Neural progenitor cell (in vitro differentiated cells): Measurements from ENCODE around the gene CLIC4. TPM values are rescaled to one million over a fixed set of nuclear protein-coding genes. Genes with fewer than 3 reads are reported as not detected.
"Not testable (repeated sequence)": the region's sequence is repeated elsewhere in the genome, so short reads cannot be mapped to it uniquely, and the experiment has no call there.

Source experiments
- DNase-seq: peaks from one replicate; pipeline ENCODE4 v3.0.0-alpha.2; 2016; ENCODE audit warnings: low spot score
- H2AFZ ChIP-seq: fragments of 200-600 bp; sonication (generic); replicated peaks from 2 replicates; pipeline ENCODE4 v1.6.1; 2016; ENCODE audit warnings: antibody characterized with exemption
- H3F3A ChIP-seq: fragments of 200-600 bp; sonication (generic); 2 replicates; pipeline ENCODE4 v1.6.1; 2016; ENCODE audit warnings: antibody characterized with exemption, low read depth
- H3K27ac ChIP-seq: fragments of 200-600 bp; sonication (generic); 2 replicates; pipeline ENCODE4 v1.5.1; 2016; ENCODE audit warnings: mild to moderate bottlenecking
- H3K27me3 ChIP-seq: fragments of 200-600 bp; sonication (generic); 2 replicates; pipeline ENCODE4 v1.6.1; 2016; ENCODE audit warnings: mild to moderate bottlenecking, moderate library complexity
- H3K36me3 ChIP-seq: fragments of 200-600 bp; sonication (generic); 2 replicates; pipeline ENCODE4 v1.5.1; 2016
- H3K4me1 ChIP-seq: fragments of 200-600 bp; sonication (generic); 2 replicates; pipeline ENCODE4 v1.6.1; 2016; ENCODE audit warnings: mixed run types
- H3K4me2 ChIP-seq: fragments of 200-600 bp; sonication (generic); 2 replicates; pipeline ENCODE4 v1.6.1; 2016
- H3K4me3 ChIP-seq: fragments of 200-600 bp; sonication (generic); 2 replicates; pipeline ENCODE4 v1.5.1; 2016
- H3K79me2 ChIP-seq: fragments of 200-600 bp; sonication (generic); 2 replicates; pipeline ENCODE4 v1.6.1; 2016; ENCODE audit warnings: low read depth
- H3K9ac ChIP-seq: fragments of 200-600 bp; sonication (generic); 2 replicates; pipeline ENCODE4 v1.6.1; 2016
- H3K9me3 ChIP-seq: fragments of 200-600 bp; sonication (generic); 2 replicates; pipeline ENCODE4 v1.5.1; 2016; ENCODE audit warnings: low read depth
- H4K20me1 ChIP-seq: fragments of 200-600 bp; sonication (generic); 2 replicates; pipeline ENCODE4 v1.6.1; 2016; ENCODE audit warnings: low read depth
- H3K27ac Mint-ChIP-seq: 3 replicates; pipeline ENCODE4 v1.8.0; 2021; ENCODE audit warnings: mixed read lengths
- H3K27me3 Mint-ChIP-seq: 2 replicates; pipeline ENCODE4 v1.8.0; 2022; ENCODE audit warnings: low read depth, mild to moderate bottlenecking, inconsistent platforms, moderate library complexity, mixed read lengths; ENCODE audit not compliant: insufficient read depth
- H3K36me3 Mint-ChIP-seq: 3 replicates; pipeline ENCODE4 v1.8.0; 2021; ENCODE audit warnings: mixed read lengths
- H3K4me1 Mint-ChIP-seq: 3 replicates; pipeline ENCODE4 v1.8.0; 2021; ENCODE audit warnings: mixed read lengths
- H3K4me3 Mint-ChIP-seq: 3 replicates; pipeline ENCODE4 v1.8.0; 2021; ENCODE audit warnings: mild to moderate bottlenecking, moderate library complexity, mixed read lengths
- H3K9me3 Mint-ChIP-seq: 3 replicates; pipeline ENCODE4 v1.8.0; 2020; ENCODE audit warnings: mixed read lengths
- EZH2 ChIP-seq: fragments of 200-600 bp; sonication (generic); IDR thresholded peaks from 2 replicates; pipeline ENCODE4 v1.6.1; 2017; ENCODE audit warnings: antibody characterized with exemption, mild to moderate bottlenecking, moderate library complexity
- EZH2phosphoT487 ChIP-seq: fragments of 200-600 bp; sonication (generic); IDR thresholded peaks from 2 replicates; pipeline ENCODE4 v1.6.1; 2017; ENCODE audit warnings: antibody characterized with exemption
- total RNA-seq: library from RNA; depleted of rRNA; stranded (reverse); fragments of >200 nt; gene quantifications from 2 replicates; pipeline ENCODE4 v1.2.3, GENCODE V29; 2015; ENCODE audit warnings: low replicate concordance
- TF ChIP-seq, protein P1 (sequence below): fragments of 200-600 bp; sonication (generic); IDR thresholded peaks from 2 replicates; pipeline ENCODE4 v1.5.1; 2017; ENCODE audit warnings: antibody characterized with exemption, mild to moderate bottlenecking

The CLIC4 gene
- total RNA-seq, 1 donor from 2014 or later, result 263 TPM

DNA sequence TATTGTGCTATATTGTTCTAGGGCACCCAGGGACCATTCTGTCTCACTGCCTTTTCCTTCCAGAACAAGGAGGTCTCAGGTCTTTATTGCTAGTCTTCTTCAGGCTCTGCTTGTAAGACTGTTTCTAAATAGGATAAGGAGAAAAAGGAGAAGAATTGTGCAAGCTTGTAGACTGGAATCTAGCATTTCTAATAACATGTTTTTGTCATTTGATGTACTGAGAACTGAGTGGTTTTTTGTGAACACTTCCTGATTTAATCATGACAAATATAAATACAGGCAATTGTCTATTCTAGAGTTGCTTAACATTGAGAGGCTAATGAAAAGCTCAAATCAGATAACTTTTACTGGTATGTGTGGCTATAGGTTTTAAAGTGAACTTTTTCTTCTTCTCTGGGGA lies 77.6 kb downstream of the CLIC4 start:
- Histone ChIP-seq H3K36me3 (no peaks in the 10 kb centered on the region), H3K9ac (no peak overlapping the region), H4K20me1 (peaks cover 31% of the 10 kb centered on the region), H3K27me3 (no peaks in the 10 kb centered on the region), H2AFZ (no peak overlapping the region), H3K4me3 (no peak overlapping the region), H3K9me3 (no peaks in the 10 kb centered on the region), H3K27ac (no peak overlapping the region), H3K4me2 (no peak overlapping the region), H3K4me1 (peaks cover 1% of the 10 kb centered on the region), H3K79me2 (peaks cover 81% of the 10 kb centered on the region), H3F3A (peaks cover 3% of the 10 kb centered on the region)
- Mint-ChIP-seq H3K9me3 (no peaks in the 10 kb centered on the region), H3K27ac (no peak overlapping the region), H3K27me3 (no peaks in the 10 kb centered on the region), H3K36me3 (peaks cover 3% of the 10 kb centered on the region), H3K4me1 (peaks cover 26% of the 10 kb centered on the region), H3K4me3 (no peak overlapping the region)
- no peak for TF ChIP-seq EZH2
- TF ChIP-seq EZH2phosphoT487, result no peak
- TF ChIP-seq, protein P1, sequence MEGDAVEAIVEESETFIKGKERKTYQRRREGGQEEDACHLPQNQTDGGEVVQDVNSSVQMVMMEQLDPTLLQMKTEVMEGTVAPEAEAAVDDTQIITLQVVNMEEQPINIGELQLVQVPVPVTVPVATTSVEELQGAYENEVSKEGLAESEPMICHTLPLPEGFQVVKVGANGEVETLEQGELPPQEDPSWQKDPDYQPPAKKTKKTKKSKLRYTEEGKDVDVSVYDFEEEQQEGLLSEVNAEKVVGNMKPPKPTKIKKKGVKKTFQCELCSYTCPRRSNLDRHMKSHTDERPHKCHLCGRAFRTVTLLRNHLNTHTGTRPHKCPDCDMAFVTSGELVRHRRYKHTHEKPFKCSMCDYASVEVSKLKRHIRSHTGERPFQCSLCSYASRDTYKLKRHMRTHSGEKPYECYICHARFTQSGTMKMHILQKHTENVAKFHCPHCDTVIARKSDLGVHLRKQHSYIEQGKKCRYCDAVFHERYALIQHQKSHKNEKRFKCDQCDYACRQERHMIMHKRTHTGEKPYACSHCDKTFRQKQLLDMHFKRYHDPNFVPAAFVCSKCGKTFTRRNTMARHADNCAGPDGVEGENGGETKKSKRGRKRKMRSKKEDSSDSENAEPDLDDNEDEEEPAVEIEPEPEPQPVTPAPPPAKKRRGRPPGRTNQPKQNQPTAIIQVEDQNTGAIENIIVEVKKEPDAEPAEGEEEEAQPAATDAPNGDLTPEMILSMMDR, result no peak
- DNase-seq, result no peak

DNA sequence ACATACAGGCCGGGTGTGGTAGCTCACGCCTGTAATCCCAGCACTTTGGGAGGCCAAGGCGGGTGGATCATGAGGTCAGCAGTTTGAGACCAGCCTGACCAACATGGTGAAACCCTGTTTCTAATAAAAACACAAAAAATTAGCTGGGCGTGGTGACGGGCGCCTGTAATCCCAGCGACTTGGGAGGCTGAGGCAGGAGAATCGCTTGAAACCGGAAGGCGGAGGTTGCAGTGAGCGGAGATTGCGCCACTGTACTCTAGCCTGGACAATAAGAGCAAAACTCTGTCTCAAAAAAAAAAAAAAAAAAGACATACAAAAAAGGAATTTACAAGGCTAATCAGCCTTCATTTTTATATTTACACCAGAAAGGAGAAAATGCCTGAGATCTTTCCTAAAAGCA lies 78.2 kb downstream of the CLIC4 start:
- not testable (repeated sequence) for H3K36me3 ChIP-seq

DNA sequence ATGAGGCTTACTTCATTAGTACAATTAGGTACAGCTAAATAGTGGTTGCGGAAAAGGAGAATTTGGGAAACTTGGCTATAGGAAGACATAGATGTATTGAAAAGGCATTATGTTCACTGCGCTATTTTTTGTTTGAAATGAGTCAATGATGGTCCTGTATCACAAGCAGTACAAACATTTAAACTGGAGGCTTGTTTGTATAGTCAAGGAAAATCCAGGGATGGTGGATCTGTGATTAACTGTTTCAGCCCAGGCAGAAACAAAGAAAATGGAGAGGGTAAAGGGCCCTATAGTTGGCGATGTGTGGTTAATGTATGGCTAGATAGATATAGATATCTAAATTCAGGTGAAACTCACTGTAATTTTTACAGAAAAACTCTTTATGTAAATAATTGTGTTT lies 79.9 kb downstream of the CLIC4 start:
- no peaks in the 10 kb centered on the region for H3K27me3 ChIP-seq
- H3K4me3 ChIP-seq, result no peak overlapping the region
- no peak overlapping the region for H3K27ac ChIP-seq
- Mint-ChIP-seq H3K36me3 (peaks cover 2% of the 10 kb centered on the region), H3K27me3 (no peaks in the 10 kb centered on the region), H3K4me1 (peaks cover 45% of the 10 kb centered on the region), H3K27ac (no peak overlapping the region), H3K9me3 (no peaks in the 10 kb centered on the region), H3K4me3 (no peak overlapping the region)
- H4K20me1 ChIP-seq, result peaks cover 32% of the 10 kb centered on the region
- H3F3A ChIP-seq, result peaks cover 5% of the 10 kb centered on the region
- H3K4me1 ChIP-seq, result peaks cover 2% of the 10 kb centered on the region
- H3K9ac ChIP-seq, result no peak overlapping the region
- H3K4me2 ChIP-seq, result no peak overlapping the region
- peaks cover 64% of the 10 kb centered on the region for H3K79me2 ChIP-seq
- H2AFZ ChIP-seq, result no peak overlapping the region
- no peak for DNase-seq
- no peaks in the 10 kb centered on the region for H3K9me3 ChIP-seq
- no peak for TF ChIP-seq EZH2
- TF ChIP-seq, protein P1, result no peak
- TF ChIP-seq EZH2phosphoT487, result no peak
- H3K36me3 ChIP-seq, result no peaks in the 10 kb centered on the region

More for the DNA sequence above, 78.2 kb downstream of the CLIC4 start:
- not testable (repeated sequence) for H3K4me1 ChIP-seq, H3K27me3 ChIP-seq, H3K27ac ChIP-seq, H3K4me3 ChIP-seq, H3K9me3 Mint-ChIP-seq, H3K4me2 ChIP-seq, H3K9ac ChIP-seq, H2AFZ ChIP-seq, H3K9me3 ChIP-seq, H3K36me3 Mint-ChIP-seq, DNase-seq, H3F3A ChIP-seq, H3K4me3 Mint-ChIP-seq, H3K27ac Mint-ChIP-seq, H3K27me3 Mint-ChIP-seq
- Histone ChIP-seq H3K79me2 (peaks cover 75% of the 10 kb centered on the region), H4K20me1 (peaks cover 31% of the 10 kb centered on the region)
- peaks cover 31% of the 10 kb centered on the region for H3K4me1 Mint-ChIP-seq

DNA sequence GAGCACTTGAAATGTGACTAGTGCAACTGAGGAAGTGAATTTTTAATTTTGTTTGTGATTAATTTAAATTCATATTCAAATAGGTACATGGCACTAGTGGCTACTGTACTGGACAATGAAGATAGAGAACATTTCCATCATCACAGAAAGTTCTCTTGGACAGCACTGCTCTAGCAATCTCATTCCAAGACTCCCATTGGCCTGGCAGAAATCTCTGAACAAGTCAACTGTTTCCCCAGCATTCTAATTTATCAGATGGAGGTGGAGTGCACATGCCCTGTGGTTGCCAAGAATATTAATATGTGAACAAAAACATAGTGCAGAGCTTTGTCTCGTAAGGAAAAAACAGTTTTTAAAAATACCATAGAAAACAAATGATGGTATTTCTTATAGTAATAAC lies 81.3 kb downstream of the CLIC4 start:
- Mint-ChIP-seq H3K27me3 (no peaks in the 10 kb centered on the region), H3K27ac (no peak overlapping the region), H3K4me3 (no peak overlapping the region), H3K36me3 (peaks cover 2% of the 10 kb centered on the region), H3K4me1 (peaks cover 50% of the 10 kb centered on the region), H3K9me3 (no peaks in the 10 kb centered on the region)
- Histone ChIP-seq H3K9ac (no peak overlapping the region), H3K9me3 (no peaks in the 10 kb centered on the region), H3F3A (peaks cover 12% of the 10 kb centered on the region), H3K4me3 (no peak overlapping the region), H3K79me2 (peaks cover 63% of the 10 kb centered on the region), H3K36me3 (no peaks in the 10 kb centered on the region), H3K27me3 (no peaks in the 10 kb centered on the region), H3K27ac (no peak overlapping the region), H2AFZ (no peak overlapping the region), H3K4me2 (no peak overlapping the region), H3K4me1 (peaks cover 2% of the 10 kb centered on the region), H4K20me1 (peaks cover 45% of the 10 kb centered on the region)
- no peak for DNase-seq
- TF ChIP-seq EZH2 (no peak), EZH2phosphoT487 (no peak)
- TF ChIP-seq, protein P1, result no peak
